Measurements from ENCODE around the gene CRYGS.
"Not testable (repeated sequence)": the region's sequence is repeated elsewhere in the genome, so short reads cannot be mapped to it uniquely, and the experiment has no call there.

CRYGS gene

GRCh38 chr3:186580785-186581184, 36.6 kb upstream of the CRYGS start:
- no peak for DNase-seq (ENCODE audit: low read depth)
- H3K4me3 ChIP-seq (ENCODE audit: low read length) = no peak overlapping the region
- H3K9me3 ChIP-seq (ENCODE audit: control insufficient read depth, low read length) = no peaks in the 10 kb centered on the region
- H3K36me3 ChIP-seq (ENCODE audit: control insufficient read depth, insufficient read depth, low read length, severe bottlenecking) = peaks cover 99% of the 10 kb centered on the region
- H3K4me1 ChIP-seq (ENCODE audit: control insufficient read depth, insufficient read depth, low read length) = no peaks in the 10 kb centered on the region
- H3K9ac ChIP-seq (ENCODE audit: low read length) = no peak overlapping the region
- H3K27me3 ChIP-seq (replicated peaks; ENCODE audit: control insufficient read depth, insufficient read depth, low read length) = no peaks in the 10 kb centered on the region

- Histone ChIP-seq H3K27me3 (replicated peaks; ENCODE audit: control insufficient read depth, insufficient read depth, low read length) (no peaks in the 10 kb centered on the region), H3K9ac (ENCODE audit: low read length) (no peak overlapping the region), H3K36me3 (ENCODE audit: control insufficient read depth, insufficient read depth, low read length, severe bottlenecking) (peaks cover 93% of the 10 kb centered on the region)
Measured at GRCh38 chr3:186577521-186577920, 33.3 kb upstream of the CRYGS start.

GRCh38 chr3:186571644-186572013, 27.4 kb upstream of the CRYGS start:
- Histone ChIP-seq H3K4me3 (ENCODE audit: low read length) (peak overlapping the region; percentile 89), H3K9me3 (ENCODE audit: control insufficient read depth, low read length) (no peaks in the 10 kb centered on the region), H3K36me3 (ENCODE audit: control insufficient read depth, insufficient read depth, low read length, severe bottlenecking) (peaks cover 36% of the 10 kb centered on the region), H3K27me3 (replicated peaks; ENCODE audit: control insufficient read depth, insufficient read depth, low read length) (no peaks in the 10 kb centered on the region), H3K4me1 (ENCODE audit: control insufficient read depth, insufficient read depth, low read length) (peaks cover 20% of the 10 kb centered on the region), H3K9ac (ENCODE audit: low read length) (peak overlapping the region; percentile 92)
- no peak for DNase-seq (ENCODE audit: low read depth)

More at GRCh38 chr3:186577521-186577920, 33.3 kb upstream of the CRYGS start:
- H3K4me3 ChIP-seq (ENCODE audit: low read length) = no peak overlapping the region
- no peak for DNase-seq (ENCODE audit: low read depth)
- H3K4me1 ChIP-seq (ENCODE audit: control insufficient read depth, insufficient read depth, low read length) = no peaks in the 10 kb centered on the region
- H3K9me3 ChIP-seq (ENCODE audit: control insufficient read depth, low read length) = no peaks in the 10 kb centered on the region

- DNase-seq (ENCODE audit: low read depth) = no peak
- H3K4me1 ChIP-seq (ENCODE audit: control insufficient read depth, insufficient read depth, low read length) = peaks cover 26% of the 10 kb centered on the region
- peaks cover 30% of the 10 kb centered on the region for H3K36me3 ChIP-seq (ENCODE audit: control insufficient read depth, insufficient read depth, low read length, severe bottlenecking)
- H3K9me3 ChIP-seq (ENCODE audit: control insufficient read depth, low read length) = no peaks in the 10 kb centered on the region
- H3K27me3 ChIP-seq (replicated peaks; ENCODE audit: control insufficient read depth, insufficient read depth, low read length) = no peaks in the 10 kb centered on the region
- H3K9ac ChIP-seq (ENCODE audit: low read length) = peak overlapping the region; percentile 92
- H3K4me3 ChIP-seq (ENCODE audit: low read length) = peak overlapping the region; percentile 89
Measured at GRCh38 chr3:186570941-186571643, 26.9 kb upstream of the CRYGS start.

GRCh38 chr3:186570096-186570940, 26.1 kb upstream of the CRYGS start, which contains the start of gene DNAJB11:
DNAJB11 (plus strand) TSS chr3:186570720; CDS start chr3:186570898, 178 bp downstream.
- Histone ChIP-seq H3K9me3 (ENCODE audit: control insufficient read depth, low read length) (no peaks in the 10 kb centered on the region), H3K36me3 (ENCODE audit: control insufficient read depth, insufficient read depth, low read length, severe bottlenecking) (peaks cover 22% of the 10 kb centered on the region), H3K4me1 (ENCODE audit: control insufficient read depth, insufficient read depth, low read length) (peaks cover 26% of the 10 kb centered on the region), H3K27me3 (replicated peaks; ENCODE audit: control insufficient read depth, insufficient read depth, low read length) (no peaks in the 10 kb centered on the region), H3K9ac (ENCODE audit: low read length) (peak within 1 kb of the TSS; percentile 92), H3K4me3 (ENCODE audit: low read length) (peak within 1 kb of the TSS; percentile 89)
- peak; percentile 100 for DNase-seq (ENCODE audit: low read depth)

- DNase-seq (ENCODE audit: low read depth) = no peak
- H3K36me3 ChIP-seq (ENCODE audit: control insufficient read depth, insufficient read depth, low read length, severe bottlenecking) = peaks cover 17% of the 10 kb centered on the region
- peak overlapping the region; percentile 65 for H3K9ac ChIP-seq (ENCODE audit: low read length)
- peaks cover 26% of the 10 kb centered on the region for H3K4me1 ChIP-seq (ENCODE audit: control insufficient read depth, insufficient read depth, low read length)
- H3K9me3 ChIP-seq (ENCODE audit: control insufficient read depth, low read length) = no peaks in the 10 kb centered on the region
- peak overlapping the region; percentile 89 for H3K4me3 ChIP-seq (ENCODE audit: low read length)
- no peaks in the 10 kb centered on the region for H3K27me3 ChIP-seq (replicated peaks; ENCODE audit: control insufficient read depth, insufficient read depth, low read length)
Measured at GRCh38 chr3:186569779-186570095, 25.6 kb upstream of the CRYGS start.

GRCh38 chr3:186569361-186569760, 25.2 kb upstream of the CRYGS start:
- peak overlapping the region; percentile 89 for H3K4me3 ChIP-seq (ENCODE audit: low read length)

GRCh38 chr3:186567072-186567921, 23.1 kb upstream of the CRYGS start, which contains the start of gene TBCCD1:
TBCCD1 (minus strand) TSS chr3:186567339; CDS start chr3:186564329, 3,010 bp downstream.
- Histone ChIP-seq H3K9ac (ENCODE audit: low read length) (peak within 1 kb of the TSS; percentile 95), H3K9me3 (ENCODE audit: control insufficient read depth, low read length) (no peaks in the 10 kb centered on the region), H3K4me1 (ENCODE audit: control insufficient read depth, insufficient read depth, low read length) (peaks cover 26% of the 10 kb centered on the region), H3K36me3 (ENCODE audit: control insufficient read depth, insufficient read depth, low read length, severe bottlenecking) (peaks cover 5% of the 10 kb centered on the region), H3K27me3 (replicated peaks; ENCODE audit: control insufficient read depth, insufficient read depth, low read length) (no peaks in the 10 kb centered on the region), H3K4me3 (ENCODE audit: low read length) (peak within 1 kb of the TSS; percentile 96)
- DNase-seq (ENCODE audit: low read depth) = peak; percentile 91

More at GRCh38 chr3:186569361-186569760, 25.2 kb upstream of the CRYGS start:
- DNase-seq (ENCODE audit: low read depth); H3K27me3 ChIP-seq (replicated peaks; ENCODE audit: control insufficient read depth, insufficient read depth, low read length); H3K9me3 ChIP-seq (ENCODE audit: control insufficient read depth, low read length): not testable (repeated sequence)
- H3K36me3 ChIP-seq (ENCODE audit: control insufficient read depth, insufficient read depth, low read length, severe bottlenecking) = peaks cover 15% of the 10 kb centered on the region
- H3K9ac ChIP-seq (ENCODE audit: low read length) = peak overlapping the region; percentile 65
- peaks cover 26% of the 10 kb centered on the region for H3K4me1 ChIP-seq (ENCODE audit: control insufficient read depth, insufficient read depth, low read length)

- no peaks in the 10 kb centered on the region for H3K27me3 ChIP-seq (replicated peaks; ENCODE audit: control insufficient read depth, insufficient read depth, low read length)
- peak overlapping the region; percentile 95 for H3K9ac ChIP-seq (ENCODE audit: low read length)
- DNase-seq (ENCODE audit: low read depth) = no peak
- peak overlapping the region; percentile 96 for H3K4me3 ChIP-seq (ENCODE audit: low read length)
- peaks cover 5% of the 10 kb centered on the region for H3K36me3 ChIP-seq (ENCODE audit: control insufficient read depth, insufficient read depth, low read length, severe bottlenecking)
- no peaks in the 10 kb centered on the region for H3K9me3 ChIP-seq (ENCODE audit: control insufficient read depth, low read length)
- peaks cover 23% of the 10 kb centered on the region for H3K4me1 ChIP-seq (ENCODE audit: control insufficient read depth, insufficient read depth, low read length)
Measured at GRCh38 chr3:186566772-186567071, 22.5 kb upstream of the CRYGS start.

GRCh38 chr3:186564586-186564985, 20.4 kb upstream of the CRYGS start:
- no peak overlapping the region for H3K9ac ChIP-seq (ENCODE audit: low read length)

More at GRCh38 chr3:186564586-186564985, 20.4 kb upstream of the CRYGS start:
- Histone ChIP-seq H3K4me3 (ENCODE audit: low read length) (no peak overlapping the region), H3K36me3 (ENCODE audit: control insufficient read depth, insufficient read depth, low read length, severe bottlenecking) (peaks cover 5% of the 10 kb centered on the region), H3K4me1 (ENCODE audit: control insufficient read depth, insufficient read depth, low read length) (peaks cover 12% of the 10 kb centered on the region), H3K27me3 (replicated peaks; ENCODE audit: control insufficient read depth, insufficient read depth, low read length) (no peaks in the 10 kb centered on the region), H3K9me3 (ENCODE audit: control insufficient read depth, low read length) (no peaks in the 10 kb centered on the region)
- DNase-seq (ENCODE audit: low read depth) = no peak
